ENCODE data around the gene SQSTM1. TPM values are rescaled to one million over a fixed set of nuclear protein-coding genes. Genes with fewer than 3 reads are reported as not detected.
"Not testable (repeated sequence)": the region's sequence is repeated elsewhere in the genome, so short reads cannot be mapped to it uniquely, and the experiment has no call there.

Gene SQSTM1
- total RNA-seq, 1 experiment from 2014 or later = 341 TPM

DNA sequence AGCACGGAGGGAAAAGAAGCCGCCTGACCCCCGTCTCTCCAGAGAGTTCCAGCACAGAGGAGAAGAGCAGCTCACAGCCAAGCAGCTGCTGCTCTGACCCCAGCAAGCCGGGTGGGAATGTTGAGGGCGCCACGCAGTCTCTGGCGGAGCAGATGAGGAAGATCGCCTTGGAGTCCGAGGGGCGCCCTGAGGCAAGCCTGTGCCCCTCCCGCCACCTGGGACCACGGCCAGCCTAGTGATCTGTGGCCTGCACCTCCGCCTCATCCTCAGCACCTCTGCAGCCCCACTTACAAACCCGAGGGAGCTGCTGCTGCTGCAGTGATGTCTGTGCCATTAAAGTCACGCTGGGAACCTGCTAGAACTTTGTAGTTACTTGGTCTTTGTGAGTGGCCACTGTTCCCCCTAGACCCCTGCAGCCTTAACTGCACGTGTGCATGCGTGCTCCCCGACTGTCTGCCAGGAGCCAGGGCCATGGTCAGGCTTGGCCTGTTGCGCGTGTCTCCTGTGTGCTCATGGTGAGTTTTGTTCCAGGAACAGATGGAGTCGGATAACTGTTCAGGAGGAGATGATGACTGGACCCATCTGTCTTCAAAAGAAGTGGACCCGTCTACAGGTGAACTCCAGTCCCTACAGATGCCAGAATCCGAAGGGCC, 12.5 kb downstream of the SQSTM1 start:
- ChIA-PET POLR2A (ENCODE audit: unreplicated experiment) (no interaction called here), CTCF (no interaction called here)
- no peak overlapping the region for H3K27ac ChIP-seq (ENCODE audit: low read length)
- DNase-seq (no peak), ATAC-seq (no peak)
- peaks cover 56% of the 10 kb centered on the region for H3K36me3 ChIP-seq (ENCODE audit: low read depth, low read length)
- no peak overlapping the region for H3K4me3 ChIP-seq (ENCODE audit: low read length)
- H3K4me1 ChIP-seq (ENCODE audit: insufficient read depth, low read length) = no peaks in the 10 kb centered on the region
- no peaks in the 10 kb centered on the region for H3K9me2 ChIP-seq (replicated peaks; ENCODE audit: low read length)
- intact Hi-C loops (cut with micrococcal nuclease) = no loop called here
- H4K20me1 ChIP-seq (ENCODE audit: low read length) = peaks cover 3% of the 10 kb centered on the region; the same call in 1 of the 2 replicates
- no TSS peak for BruUV-seq (replicated peaks)
- no peak overlapping the region for H2AFZ ChIP-seq (ENCODE audit: low read length)
- no peak for TF ChIP-seq EZH2 (IDR thresholded peaks at IDR 0.05; ENCODE audit: low read length, unreplicated experiment)
- TF ChIP-seq EZH2phosphoT487 (IDR thresholded peaks at IDR 0.05; ENCODE audit: borderline replicate concordance, low read length) = no peak
- TF ChIP-seq, protein P1, sequence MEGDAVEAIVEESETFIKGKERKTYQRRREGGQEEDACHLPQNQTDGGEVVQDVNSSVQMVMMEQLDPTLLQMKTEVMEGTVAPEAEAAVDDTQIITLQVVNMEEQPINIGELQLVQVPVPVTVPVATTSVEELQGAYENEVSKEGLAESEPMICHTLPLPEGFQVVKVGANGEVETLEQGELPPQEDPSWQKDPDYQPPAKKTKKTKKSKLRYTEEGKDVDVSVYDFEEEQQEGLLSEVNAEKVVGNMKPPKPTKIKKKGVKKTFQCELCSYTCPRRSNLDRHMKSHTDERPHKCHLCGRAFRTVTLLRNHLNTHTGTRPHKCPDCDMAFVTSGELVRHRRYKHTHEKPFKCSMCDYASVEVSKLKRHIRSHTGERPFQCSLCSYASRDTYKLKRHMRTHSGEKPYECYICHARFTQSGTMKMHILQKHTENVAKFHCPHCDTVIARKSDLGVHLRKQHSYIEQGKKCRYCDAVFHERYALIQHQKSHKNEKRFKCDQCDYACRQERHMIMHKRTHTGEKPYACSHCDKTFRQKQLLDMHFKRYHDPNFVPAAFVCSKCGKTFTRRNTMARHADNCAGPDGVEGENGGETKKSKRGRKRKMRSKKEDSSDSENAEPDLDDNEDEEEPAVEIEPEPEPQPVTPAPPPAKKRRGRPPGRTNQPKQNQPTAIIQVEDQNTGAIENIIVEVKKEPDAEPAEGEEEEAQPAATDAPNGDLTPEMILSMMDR (conservative IDR thresholded peaks at IDR 0.05; ENCODE audit: low read depth, low read length) = no peak
- no peaks in the 10 kb centered on the region for H3K9me3 ChIP-seq (ENCODE audit: low read length)
- peaks cover 5% of the 10 kb centered on the region; the same call in 1 of the 2 replicates for H3K79me2 ChIP-seq (ENCODE audit: low read length)
- no peaks in the 10 kb centered on the region for H3K27me3 ChIP-seq (ENCODE audit: low read length)
- peaks cover 6% of the 10 kb centered on the region for H3F3A ChIP-seq (ENCODE audit: low read length, unreplicated experiment)
- H3K9ac ChIP-seq (ENCODE audit: low read length) = no peak overlapping the region
- no peak overlapping the region for H3K4me2 ChIP-seq (ENCODE audit: low read length)

DNA sequence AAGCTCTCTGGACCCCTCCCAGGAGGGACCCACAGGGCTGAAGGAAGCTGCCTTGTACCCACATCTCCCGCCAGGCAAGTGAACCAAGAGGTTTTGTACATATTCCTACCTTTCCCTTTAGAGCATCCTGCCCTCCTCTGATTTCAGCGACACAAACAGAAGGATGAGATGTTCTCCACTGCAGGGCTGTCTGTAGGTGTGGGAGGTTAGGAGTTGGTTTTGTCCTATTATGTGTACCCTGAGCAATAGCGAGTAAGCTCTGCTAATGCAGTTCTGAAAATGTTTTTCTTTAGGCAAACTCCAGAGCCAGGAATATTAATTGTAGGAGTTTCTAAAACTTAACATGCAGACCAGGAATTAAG, 13.0 kb downstream of the SQSTM1 start:
- Histone ChIP-seq H3K4me2 (ENCODE audit: low read length) (no peak overlapping the region), H3K4me1 (ENCODE audit: insufficient read depth, low read length) (no peaks in the 10 kb centered on the region), H3K4me3 (ENCODE audit: low read length) (no peak overlapping the region), H3K9me2 (replicated peaks; ENCODE audit: low read length) (no peaks in the 10 kb centered on the region), H3K27me3 (ENCODE audit: low read length) (no peaks in the 10 kb centered on the region), H2AFZ (ENCODE audit: low read length) (no peak overlapping the region), H3K36me3 (ENCODE audit: low read depth, low read length) (peaks cover 54% of the 10 kb centered on the region), H3K27ac (ENCODE audit: low read length) (no peak overlapping the region), H3K79me2 (ENCODE audit: low read length) (peaks cover 3% of the 10 kb centered on the region; the same call in 1 of the 2 replicates), H3F3A (ENCODE audit: low read length, unreplicated experiment) (peaks cover 6% of the 10 kb centered on the region), H3K9ac (ENCODE audit: low read length) (no peak overlapping the region), H4K20me1 (ENCODE audit: low read length) (peaks cover 2% of the 10 kb centered on the region; the same call in 1 of the 2 replicates), H3K9me3 (ENCODE audit: low read length) (no peaks in the 10 kb centered on the region)
- ATAC-seq (no peak), DNase-seq (no peak)
- CTCF ChIA-PET = no interaction called here
- intact Hi-C loops (cut with micrococcal nuclease) = no loop called here
- POLR2A ChIA-PET (ENCODE audit: unreplicated experiment) = no interaction called here
- no TSS peak for BruUV-seq (replicated peaks)
- TF ChIP-seq EZH2 (IDR thresholded peaks at IDR 0.05; ENCODE audit: low read length, unreplicated experiment) = no peak
- no peak for TF ChIP-seq EZH2phosphoT487 (IDR thresholded peaks at IDR 0.05; ENCODE audit: borderline replicate concordance, low read length)
- TF ChIP-seq, protein P1 (conservative IDR thresholded peaks at IDR 0.05; ENCODE audit: low read depth, low read length) = no peak

DNA sequence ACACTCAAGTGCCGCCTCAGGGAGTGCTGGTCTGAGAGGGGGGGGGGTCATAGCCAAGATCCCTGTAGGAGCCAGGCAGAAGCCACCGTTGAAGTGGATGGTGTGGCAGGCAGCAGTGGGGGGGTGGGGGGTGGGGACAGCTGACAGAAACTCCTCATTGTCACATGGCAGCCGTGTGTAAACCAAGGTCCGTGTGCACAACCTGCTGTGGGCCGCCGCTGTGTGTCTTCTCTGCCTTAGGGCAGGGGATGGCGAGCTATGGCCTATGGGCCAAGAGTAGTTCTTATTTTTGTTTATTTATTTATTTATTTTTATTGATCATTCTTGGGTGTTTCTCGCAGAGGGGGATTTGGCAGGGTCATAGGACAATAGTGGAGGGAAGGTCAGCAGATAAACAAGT, 13.4 kb downstream of the SQSTM1 start:
- no peak overlapping the region for H3K27ac ChIP-seq (ENCODE audit: low read length)
- ATAC-seq = no peak
- H3K36me3 ChIP-seq (ENCODE audit: low read depth, low read length) = peaks cover 49% of the 10 kb centered on the region
- H3K9me3 ChIP-seq (ENCODE audit: low read length) = no peaks in the 10 kb centered on the region
- ChIA-PET CTCF (no interaction called here), POLR2A (ENCODE audit: unreplicated experiment) (no interaction called here)
- no peaks in the 10 kb centered on the region for H3K4me1 ChIP-seq (ENCODE audit: insufficient read depth, low read length)
- H3K9me2 ChIP-seq (replicated peaks; ENCODE audit: low read length) = no peaks in the 10 kb centered on the region
- BruUV-seq (replicated peaks) = no TSS peak
- no peaks in the 10 kb centered on the region for H4K20me1 ChIP-seq (ENCODE audit: low read length)
- no peaks in the 10 kb centered on the region for H3K79me2 ChIP-seq (ENCODE audit: low read length)
- H3K27me3 ChIP-seq (ENCODE audit: low read length) = no peaks in the 10 kb centered on the region
- no peak overlapping the region for H3K4me2 ChIP-seq (ENCODE audit: low read length)
- TF ChIP-seq, protein P1 (conservative IDR thresholded peaks at IDR 0.05; ENCODE audit: low read depth, low read length) = no peak
- TF ChIP-seq EZH2 (IDR thresholded peaks at IDR 0.05; ENCODE audit: low read length, unreplicated experiment) (no peak), EZH2phosphoT487 (IDR thresholded peaks at IDR 0.05; ENCODE audit: borderline replicate concordance, low read length) (no peak)
- intact Hi-C loops (cut with micrococcal nuclease) = no loop called here
- H3K4me3 ChIP-seq (ENCODE audit: low read length) = no peak overlapping the region
- no peak overlapping the region for H3K9ac ChIP-seq (ENCODE audit: low read length)
- H3F3A ChIP-seq (ENCODE audit: low read length, unreplicated experiment) = peaks cover 6% of the 10 kb centered on the region
- no peak for DNase-seq
- no peak overlapping the region for H2AFZ ChIP-seq (ENCODE audit: low read length)

DNA sequence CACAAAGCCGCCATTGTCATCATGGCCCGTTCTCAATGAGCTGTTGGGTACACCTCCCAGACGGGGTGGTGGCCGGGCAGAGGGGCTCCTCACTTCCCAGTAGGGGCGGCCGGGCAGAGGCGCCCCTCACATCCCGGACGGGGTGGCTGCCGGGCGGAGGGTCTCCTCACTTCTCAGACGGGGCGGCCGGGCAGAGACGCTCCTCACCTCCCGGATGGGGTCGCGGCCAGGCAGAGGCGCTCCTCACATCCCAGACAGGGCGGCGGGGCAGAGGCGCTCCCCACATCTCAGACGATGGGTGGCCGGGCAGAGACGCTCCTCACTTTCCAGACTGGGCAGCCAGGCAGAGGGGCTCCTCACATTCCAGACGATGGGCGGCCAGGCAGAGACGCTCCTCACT, 14.2 kb downstream of the SQSTM1 start:
- not testable (repeated sequence) for BruUV-seq (replicated peaks); H3K4me1 ChIP-seq (ENCODE audit: insufficient read depth, low read length)

More for the DNA sequence above, 14.2 kb downstream of the SQSTM1 start:
- ATAC-seq; POLR2A ChIA-PET (ENCODE audit: unreplicated experiment); H3K4me2 ChIP-seq (ENCODE audit: low read length); H4K20me1 ChIP-seq (ENCODE audit: low read length); intact Hi-C loops (cut with micrococcal nuclease); H3K9me3 ChIP-seq (ENCODE audit: low read length); H3K27me3 ChIP-seq (ENCODE audit: low read length); CTCF ChIA-PET; H3K27ac ChIP-seq (ENCODE audit: low read length); H3F3A ChIP-seq (ENCODE audit: low read length, unreplicated experiment); H3K9ac ChIP-seq (ENCODE audit: low read length); H3K4me3 ChIP-seq (ENCODE audit: low read length); H3K9me2 ChIP-seq (replicated peaks; ENCODE audit: low read length); H2AFZ ChIP-seq (ENCODE audit: low read length); DNase-seq; H3K79me2 ChIP-seq (ENCODE audit: low read length): not testable (repeated sequence)
- H3K36me3 ChIP-seq (ENCODE audit: low read depth, low read length) = peaks cover 42% of the 10 kb centered on the region

Measured in PC-3 (cell line).